ENCODE data around the gene HBG2.
"Not testable (repeated sequence)": the region's sequence is repeated elsewhere in the genome, so short reads cannot be mapped to it uniquely, and the experiment has no call there.

Gene HBG2

GRCh38 chr11:5254646-5255413 is at the start of gene HBG2:
TSS of gene HBG2 (minus strand) at chr11:5254781. CDS start at chr11:5254728, 53 bp downstream.
- H3K9ac ChIP-seq (ENCODE audit: low read depth, low read length); H3K36me3 ChIP-seq (ENCODE audit: control insufficient read depth, insufficient read depth, low read length); H3K27me3 ChIP-seq (ENCODE audit: control insufficient read depth, insufficient read depth, low read length); H3K9me3 ChIP-seq (ENCODE audit: control insufficient read depth, insufficient read depth, low read length); H3K4me3 ChIP-seq (ENCODE audit: low read depth, low read length): not testable (repeated sequence)
- peaks cover 14% of the 10 kb centered on the region for H3K4me1 ChIP-seq (ENCODE audit: control insufficient read depth, insufficient read depth, low read length)

- no peaks in the 10 kb centered on the region for H3K9me3 ChIP-seq (ENCODE audit: control insufficient read depth, insufficient read depth, low read length)
- no peak overlapping the region for H3K4me3 ChIP-seq (ENCODE audit: low read depth, low read length)
- H3K9ac ChIP-seq (ENCODE audit: low read depth, low read length), result no peak overlapping the region
- H3K4me1 ChIP-seq (ENCODE audit: control insufficient read depth, insufficient read depth, low read length), result no peaks in the 10 kb centered on the region
- no peaks in the 10 kb centered on the region for H3K27me3 ChIP-seq (ENCODE audit: control insufficient read depth, insufficient read depth, low read length)
- H3K36me3 ChIP-seq (ENCODE audit: control insufficient read depth, insufficient read depth, low read length), result no peaks in the 10 kb centered on the region
These were observed 49.5 kb upstream of the HBG2 start for GRCh38 chr11:5304046-5304445.

- H3K27me3 ChIP-seq (ENCODE audit: control insufficient read depth, insufficient read depth, low read length), result no peaks in the 10 kb centered on the region
- H3K4me1 ChIP-seq (ENCODE audit: control insufficient read depth, insufficient read depth, low read length), result no peaks in the 10 kb centered on the region
- H3K4me3 ChIP-seq (ENCODE audit: low read depth, low read length), result no peak overlapping the region
- no peaks in the 10 kb centered on the region for H3K9me3 ChIP-seq (ENCODE audit: control insufficient read depth, insufficient read depth, low read length)
- no peaks in the 10 kb centered on the region for H3K36me3 ChIP-seq (ENCODE audit: control insufficient read depth, insufficient read depth, low read length)
- no peak overlapping the region for H3K9ac ChIP-seq (ENCODE audit: low read depth, low read length)
These were observed 49.0 kb upstream of the HBG2 start for GRCh38 chr11:5303626-5304025.

- Histone ChIP-seq H3K9me3 (ENCODE audit: control insufficient read depth, insufficient read depth, low read length) (no peaks in the 10 kb centered on the region), H3K27me3 (ENCODE audit: control insufficient read depth, insufficient read depth, low read length) (no peaks in the 10 kb centered on the region), H3K36me3 (ENCODE audit: control insufficient read depth, insufficient read depth, low read length) (no peaks in the 10 kb centered on the region), H3K9ac (ENCODE audit: low read depth, low read length) (no peak within 1 kb of the TSS), H3K4me1 (ENCODE audit: control insufficient read depth, insufficient read depth, low read length) (no peaks in the 10 kb centered on the region), H3K4me3 (ENCODE audit: low read depth, low read length) (no peak within 1 kb of the TSS)
These were observed 47.3 kb upstream of the HBG2 start, which contains the start of gene OR51B4 for GRCh38 chr11:5301846-5302245. TSS of gene OR51B4 (minus strand) at chr11:5301946. CDS start at chr11:5301946, 0 bp downstream.

GRCh38 chr11:5300251-5300650 is 45.7 kb upstream of the HBG2 start:
- Histone ChIP-seq H3K9ac (ENCODE audit: low read depth, low read length) (no peak overlapping the region), H3K9me3 (ENCODE audit: control insufficient read depth, insufficient read depth, low read length) (no peaks in the 10 kb centered on the region), H3K4me3 (ENCODE audit: low read depth, low read length) (no peak overlapping the region), H3K36me3 (ENCODE audit: control insufficient read depth, insufficient read depth, low read length) (no peaks in the 10 kb centered on the region), H3K27me3 (ENCODE audit: control insufficient read depth, insufficient read depth, low read length) (no peaks in the 10 kb centered on the region), H3K4me1 (ENCODE audit: control insufficient read depth, insufficient read depth, low read length) (no peaks in the 10 kb centered on the region)

- Histone ChIP-seq H3K9ac (ENCODE audit: low read depth, low read length) (no peak overlapping the region), H3K4me3 (ENCODE audit: low read depth, low read length) (no peak overlapping the region), H3K9me3 (ENCODE audit: control insufficient read depth, insufficient read depth, low read length) (no peaks in the 10 kb centered on the region), H3K36me3 (ENCODE audit: control insufficient read depth, insufficient read depth, low read length) (no peaks in the 10 kb centered on the region), H3K27me3 (ENCODE audit: control insufficient read depth, insufficient read depth, low read length) (no peaks in the 10 kb centered on the region), H3K4me1 (ENCODE audit: control insufficient read depth, insufficient read depth, low read length) (no peaks in the 10 kb centered on the region)
These were observed 43.9 kb upstream of the HBG2 start for GRCh38 chr11:5298451-5298850.

- no peak overlapping the region for H3K9ac ChIP-seq (ENCODE audit: low read depth, low read length)
- no peaks in the 10 kb centered on the region for H3K27me3 ChIP-seq (ENCODE audit: control insufficient read depth, insufficient read depth, low read length)
- H3K4me3 ChIP-seq (ENCODE audit: low read depth, low read length), result no peak overlapping the region
- no peaks in the 10 kb centered on the region for H3K4me1 ChIP-seq (ENCODE audit: control insufficient read depth, insufficient read depth, low read length)
- H3K9me3 ChIP-seq (ENCODE audit: control insufficient read depth, insufficient read depth, low read length), result no peaks in the 10 kb centered on the region
- no peaks in the 10 kb centered on the region for H3K36me3 ChIP-seq (ENCODE audit: control insufficient read depth, insufficient read depth, low read length)
These were observed 43.2 kb upstream of the HBG2 start for GRCh38 chr11:5297721-5298323.

GRCh38 chr11:5294342-5294995 is 39.9 kb upstream of the HBG2 start:
- not testable (repeated sequence) for H3K9me3 ChIP-seq (ENCODE audit: control insufficient read depth, insufficient read depth, low read length); H3K36me3 ChIP-seq (ENCODE audit: control insufficient read depth, insufficient read depth, low read length); H3K4me3 ChIP-seq (ENCODE audit: low read depth, low read length); H3K27me3 ChIP-seq (ENCODE audit: control insufficient read depth, insufficient read depth, low read length); H3K9ac ChIP-seq (ENCODE audit: low read depth, low read length); H3K4me1 ChIP-seq (ENCODE audit: control insufficient read depth, insufficient read depth, low read length)

- H3K9me3 ChIP-seq (ENCODE audit: control insufficient read depth, insufficient read depth, low read length), result no peaks in the 10 kb centered on the region
- no peaks in the 10 kb centered on the region for H3K27me3 ChIP-seq (ENCODE audit: control insufficient read depth, insufficient read depth, low read length)
- H3K4me1 ChIP-seq (ENCODE audit: control insufficient read depth, insufficient read depth, low read length), result no peaks in the 10 kb centered on the region
- no peak overlapping the region for H3K4me3 ChIP-seq (ENCODE audit: low read depth, low read length)
- no peak overlapping the region for H3K9ac ChIP-seq (ENCODE audit: low read depth, low read length)
- H3K36me3 ChIP-seq (ENCODE audit: control insufficient read depth, insufficient read depth, low read length), result no peaks in the 10 kb centered on the region
These were observed 38.4 kb upstream of the HBG2 start for GRCh38 chr11:5293028-5293427.

- Histone ChIP-seq H3K36me3 (ENCODE audit: control insufficient read depth, insufficient read depth, low read length) (no peaks in the 10 kb centered on the region), H3K4me1 (ENCODE audit: control insufficient read depth, insufficient read depth, low read length) (no peaks in the 10 kb centered on the region), H3K4me3 (ENCODE audit: low read depth, low read length) (no peak overlapping the region), H3K27me3 (ENCODE audit: control insufficient read depth, insufficient read depth, low read length) (no peaks in the 10 kb centered on the region), H3K9me3 (ENCODE audit: control insufficient read depth, insufficient read depth, low read length) (no peaks in the 10 kb centered on the region), H3K9ac (ENCODE audit: low read depth, low read length) (no peak overlapping the region)
These were observed 36.7 kb upstream of the HBG2 start for GRCh38 chr11:5291207-5291838.

- Histone ChIP-seq H3K4me1 (ENCODE audit: control insufficient read depth, insufficient read depth, low read length) (no peaks in the 10 kb centered on the region), H3K36me3 (ENCODE audit: control insufficient read depth, insufficient read depth, low read length) (no peaks in the 10 kb centered on the region), H3K9ac (ENCODE audit: low read depth, low read length) (no peak overlapping the region)
These were observed 35.5 kb upstream of the HBG2 start for GRCh38 chr11:5290106-5290505.

More at GRCh38 chr11:5290106-5290505, 35.5 kb upstream of the HBG2 start:
- Histone ChIP-seq H3K9me3 (ENCODE audit: control insufficient read depth, insufficient read depth, low read length) (no peaks in the 10 kb centered on the region), H3K4me3 (ENCODE audit: low read depth, low read length) (no peak overlapping the region), H3K27me3 (ENCODE audit: control insufficient read depth, insufficient read depth, low read length) (no peaks in the 10 kb centered on the region)
